ENCODE results near the gene SUPT5H.

Gene SUPT5H

GRCh38 chr19:39475748-39476147 lies 30.4 kb downstream of the SUPT5H start:
- TF ChIP-seq CTCF (IDR thresholded peaks at IDR 0.05), result no peak

- no peak for TF ChIP-seq CTCF (IDR thresholded peaks at IDR 0.05)
These were observed 34.5 kb downstream of the SUPT5H start for GRCh38 chr19:39479916-39480315.

GRCh38 chr19:39480337-39481228 lies 35.2 kb downstream of the SUPT5H start, which contains the start of gene TIMM50:
TSS of gene TIMM50 (plus strand) at chr19:39480838. CDS start at chr19:39480854, 16 bp downstream.
- TF ChIP-seq CTCF (IDR thresholded peaks at IDR 0.05), result no peak

GRCh38 chr19:39481229-39481545 lies 35.8 kb downstream of the SUPT5H start:
- TF ChIP-seq CTCF (IDR thresholded peaks at IDR 0.05), result no peak

GRCh38 chr19:39481676-39482075 lies 36.3 kb downstream of the SUPT5H start:
- TF ChIP-seq CTCF (IDR thresholded peaks at IDR 0.05), result no peak

GRCh38 chr19:39483141-39483540 lies 37.8 kb downstream of the SUPT5H start:
- no peak for TF ChIP-seq CTCF (IDR thresholded peaks at IDR 0.05)

GRCh38 chr19:39489756-39490155 lies 44.4 kb downstream of the SUPT5H start:
- no peak for TF ChIP-seq CTCF (IDR thresholded peaks at IDR 0.05)

Data from LNCAP (cell line).